Sigmoid colon (tissue), 7 donors: ENCODE data around the gene RNU6-7. TPM values are rescaled to one million over a fixed set of nuclear protein-coding genes. Genes with fewer than 3 reads are reported as not detected.

ENCODE experiments used
- DNase-seq: peaks from one replicate; pipeline ENCODE4 v3.0.0-alpha.2; 2019
- H3K27ac ChIP-seq, 4 donors: fragments of 200-600 bp; sonication (generic); one replicate each; pipeline ENCODE4 v1.5.1; 2016 to 2019; ENCODE audit warnings: mild to moderate bottlenecking in 1 of 4
- H3K27me3 ChIP-seq, 3 donors: fragments of 200-600 bp; sonication (generic); one replicate each; pipeline ENCODE4 v1.5.1; 2019; ENCODE audit warnings: mild to moderate bottlenecking in 1 of 3
- H3K36me3 ChIP-seq, 4 donors: fragments of 200-600 bp; sonication (generic); one replicate each; pipeline ENCODE4 v1.5.1; 2016 to 2019
- H3K4me1 ChIP-seq, 4 donors: fragments of 200-600 bp; sonication (generic); one replicate each; pipeline ENCODE4 v1.5.1; 2017 to 2019
- H3K4me3 ChIP-seq, 4 donors: fragments of 200-600 bp; sonication (generic); one replicate each; pipeline ENCODE4 v1.5.1; 2017 to 2019; ENCODE audit warnings: mild to moderate bottlenecking in 2 of 4, moderate library complexity in 1 of 4
- H3K9me3 ChIP-seq, 4 donors: fragments of 200-600 bp in 3 of 4; sonication (generic) in 3 of 4; one replicate each; pipeline versions ENCODE4 v1.5.1 to v1.6.1; 2013 to 2019
- CTCF ChIP-seq, 4 experiments: fragments of 450-650 bp in 3 of 4; fragments of 200-600 bp in 1 of 4; IDR thresholded peaks; one replicate each; pipeline ENCODE4 v1.5.1; 2016 to 2019; ENCODE audit warnings: antibody characterized with exemption in 4 of 4, mild to moderate bottlenecking in 3 of 4, moderate library complexity in 2 of 4
- EP300 ChIP-seq, 4 donors: sonication (generic); formaldehyde crosslinking; IDR thresholded peaks; one replicate each; pipeline ENCODE4 v1.6.1; 2017; ENCODE audit warnings: antibody characterized with exemption in 4 of 4
- POLR2A ChIP-seq, 2 donors: fragments of 450-650 bp; IDR thresholded peaks; one replicate each; pipeline ENCODE4 v1.6.1; 2016; ENCODE audit warnings: antibody characterized with exemption in 2 of 2, mild to moderate bottlenecking in 2 of 2, moderate library complexity in 2 of 2
- POLR2AphosphoS5 ChIP-seq, 4 donors: sonication (generic); formaldehyde crosslinking; IDR thresholded peaks; one replicate each; pipeline ENCODE4 v1.6.1; 2017; ENCODE audit warnings: antibody characterized with exemption in 4 of 4
- WGBS, 2 donors: extraction: QIAGEN DNeasy Blood & Tissue Kit; methylation state at CpG; one replicate each; pipeline ENCODE4 v1.1.7; 2013; 5-methylcytosine and 5-hydroxymethylcytosine counted together
- intact Hi-C: fragments of 100-400 bp; cut with DNase I; formaldehyde crosslinking; loops from one replicate; pipeline ENCODE4 v1.15.1; 2023
- polyA plus RNA-seq, 3 donors: library from polyadenylated mRNA; stranded (reverse); fragments of 200-250 nt; gene quantifications; one replicate each; pipeline ENCODE4 v1.2.3, GENCODE V29; 2013
- total RNA-seq, 4 donors: library from RNA; depleted of rRNA; stranded (reverse); fragments of >200 nt; gene quantifications; one replicate each; pipeline ENCODE4 v1.1.0, GENCODE V29; 2016
- donor health status: healthy with polysubstance abuse.
- donor health status: Bipolar disorder and iron deficiency.
- donor health status: healthy.

Gene RNU6-7
- total and polyA plus RNA-seq, 7 donors: not detected

- TF ChIP-seq POLR2AphosphoS5 (IDR thresholded peaks at IDR 0.05) (no peak), EP300 (IDR thresholded peaks at IDR 0.05) (no peak), POLR2A (IDR thresholded peaks at IDR 0.05) (no peak), CTCF (IDR thresholded peaks at IDR 0.05) (no peak)
- Histone ChIP-seq H3K27me3 (no peaks in the 10 kb centered on the region), H3K4me1 (peaks cover 0 to 11% (median 7%) of the 10 kb centered on the region in 4 donors), H3K4me3 (no peak overlapping the region), H3K27ac (no peak overlapping the region), H3K36me3 (no peaks in the 10 kb centered on the region), H3K9me3 (no peaks in the 10 kb centered on the region)
- DNase-seq: no peak
- intact Hi-C loops: no loop called here
- 62 to 65% methylated on average over 4 of the region's 4 CpGs for WGBS, 2 donors
Measured at GRCh38 chr14:32205984-32206383, 4.1 kb downstream of the RNU6-7 start.

GRCh38 chr14:32206552-32206951 lies 4.7 kb downstream of the RNU6-7 start:
- Histone ChIP-seq H3K9me3 (no peaks in the 10 kb centered on the region), H3K4me1 (peaks cover 0 to 11% (median 7%) of the 10 kb centered on the region in 4 donors), H3K36me3 (no peaks in the 10 kb centered on the region), H3K27ac (peak overlapping the region in 1 of 4 donors; percentile 7), H3K27me3 (no peaks in the 10 kb centered on the region), H3K4me3 (no peak overlapping the region)
- TF ChIP-seq EP300 (IDR thresholded peaks at IDR 0.05) (no peak), POLR2AphosphoS5 (IDR thresholded peaks at IDR 0.05) (no peak), CTCF (IDR thresholded peaks at IDR 0.05) (no peak), POLR2A (IDR thresholded peaks at IDR 0.05) (no peak)
- WGBS, 2 donors: 72 to 81% methylated on average over 2 of the region's 2 CpGs
- intact Hi-C loops: no loop called here
- DNase-seq: no peak

GRCh38 chr14:32208490-32208889 lies 6.6 kb downstream of the RNU6-7 start:
- H3K4me3 ChIP-seq: no peak overlapping the region
- H3K9me3 ChIP-seq: no peaks in the 10 kb centered on the region
- no peak for DNase-seq
- no peaks in the 10 kb centered on the region for H3K36me3 ChIP-seq
- no peak for TF ChIP-seq POLR2A (IDR thresholded peaks at IDR 0.05)
- TF ChIP-seq POLR2AphosphoS5 (IDR thresholded peaks at IDR 0.05): no peak
- TF ChIP-seq CTCF (IDR thresholded peaks at IDR 0.05): no peak
- no peak for TF ChIP-seq EP300 (IDR thresholded peaks at IDR 0.05)
- H3K27me3 ChIP-seq: no peaks in the 10 kb centered on the region
- intact Hi-C loops: no loop called here
- H3K4me1 ChIP-seq: no peaks in the 10 kb centered on the region
- no peak overlapping the region for H3K27ac ChIP-seq
- 94 to 96% methylated on average over 3 of the region's 3 CpGs for WGBS, 2 donors

GRCh38 chr14:32209471-32209870 lies 7.6 kb downstream of the RNU6-7 start:
- Histone ChIP-seq H3K4me1 (no peaks in the 10 kb centered on the region), H3K27ac (no peak overlapping the region), H3K36me3 (no peaks in the 10 kb centered on the region), H3K27me3 (no peaks in the 10 kb centered on the region), H3K4me3 (no peak overlapping the region), H3K9me3 (no peaks in the 10 kb centered on the region)
- intact Hi-C loops: no loop called here
- no peak for TF ChIP-seq POLR2A (IDR thresholded peaks at IDR 0.05)
- TF ChIP-seq EP300 (IDR thresholded peaks at IDR 0.05): no peak
- no peak for TF ChIP-seq POLR2AphosphoS5 (IDR thresholded peaks at IDR 0.05)
- no peak for TF ChIP-seq CTCF (IDR thresholded peaks at IDR 0.05)
- no peak for DNase-seq

GRCh38 chr14:32211068-32211404 lies 9.2 kb downstream of the RNU6-7 start:
- Histone ChIP-seq H3K4me3 (no peak overlapping the region), H3K27ac (no peak overlapping the region), H3K27me3 (no peaks in the 10 kb centered on the region), H3K9me3 (no peaks in the 10 kb centered on the region), H3K4me1 (no peaks in the 10 kb centered on the region), H3K36me3 (no peaks in the 10 kb centered on the region)
- intact Hi-C loops: no loop called here
- WGBS, 2 donors: 95 to 97% methylated on average over 3 of the region's 3 CpGs
- DNase-seq: no peak
- TF ChIP-seq POLR2A (IDR thresholded peaks at IDR 0.05) (no peak), POLR2AphosphoS5 (IDR thresholded peaks at IDR 0.05) (no peak), EP300 (IDR thresholded peaks at IDR 0.05) (no peak), CTCF (IDR thresholded peaks at IDR 0.05) (no peak)
